OCI-LY1 (cell line): ENCODE data around the gene ALDH4A1.
"Not testable (repeated sequence)": the region's sequence is repeated elsewhere in the genome, so short reads cannot be mapped to it uniquely, and the experiment has no call there.

ENCODE experiments used
- H2AFZ ChIP-seq: fragments of 200-600 bp; sonication (generic), shearing (Covaris generic); 2 replicates; pipeline ENCODE4 v1.6.0; 2014; ENCODE audit warnings: antibody characterized with exemption, mild to moderate bottlenecking, low read length
- H3F3A ChIP-seq: fragments of 200-600 bp; sonication (generic), shearing (Covaris generic); 2 replicates; pipeline ENCODE4 v1.6.0; 2014; ENCODE audit warnings: mild to moderate bottlenecking, antibody characterized with exemption, low read length, moderate library complexity; ENCODE audit not compliant: insufficient read depth
- H3K27ac ChIP-seq: fragments of 200-600 bp; sonication (generic); 2 replicates; pipeline ENCODE4 v1.5.1; 2014; ENCODE audit warnings: low read length, mixed run types, mild to moderate bottlenecking, low read depth; ENCODE audit not compliant: poor library complexity, severe bottlenecking
- H3K27me3 ChIP-seq: fragments of 200-600 bp; sonication (generic); 2 replicates; pipeline ENCODE4 v1.6.0; 2014; ENCODE audit warnings: antibody characterized with exemption, mild to moderate bottlenecking, low read length, moderate library complexity; ENCODE audit not compliant: insufficient read depth
- H3K36me3 ChIP-seq: fragments of 200-600 bp; sonication (generic); 2 replicates; pipeline ENCODE4 v1.6.1; 2014; ENCODE audit warnings: mild to moderate bottlenecking, antibody characterized with exemption, low read length, moderate library complexity, mixed read lengths; ENCODE audit not compliant: insufficient read depth
- H3K4me1 ChIP-seq: fragments of 200-600 bp; sonication (generic); 2 replicates; pipeline ENCODE4 v1.5.1; 2014; ENCODE audit warnings: mild to moderate bottlenecking, low read length, moderate library complexity; ENCODE audit not compliant: insufficient read depth, severe bottlenecking
- H3K4me2 ChIP-seq: fragments of 200-600 bp; sonication (generic), shearing (Covaris generic); 2 replicates; pipeline ENCODE4 v1.6.1; 2014; ENCODE audit warnings: low read length
- H3K4me3 ChIP-seq: fragments of 200-600 bp; sonication (generic); 2 replicates; pipeline ENCODE4 v1.5.1; 2014; ENCODE audit warnings: low read length, low read depth, mild to moderate bottlenecking, mixed read lengths; ENCODE audit not compliant: poor library complexity, severe bottlenecking
- H3K79me2 ChIP-seq: fragments of 200-600 bp; shearing (Covaris generic); 2 replicates; pipeline ENCODE4 v1.6.1; 2016; ENCODE audit warnings: mixed run types, low read length, mixed read lengths; ENCODE audit not compliant: insufficient read depth
- H3K9ac ChIP-seq: fragments of 200-600 bp; sonication (generic), shearing (Covaris generic); 2 replicates; pipeline ENCODE4 v1.6.1; 2014; ENCODE audit warnings: mild to moderate bottlenecking, low read length, mixed read lengths
- H3K9me2 ChIP-seq: fragments of 200-600 bp; sonication (generic), shearing (Covaris generic); 2 replicates; pipeline ENCODE4 v1.6.1; 2014; ENCODE audit warnings: low read depth, mild to moderate bottlenecking, low read length, mixed read lengths
- H3K9me3 ChIP-seq: fragments of 200-600 bp; shearing (Covaris generic); 2 replicates; pipeline ENCODE4 v1.6.1; 2014; ENCODE audit warnings: low read length, mixed read lengths
- H4K20me1 ChIP-seq: fragments of 200-600 bp; sonication (generic), shearing (Covaris generic); 2 replicates; pipeline ENCODE4 v1.6.0; 2016; ENCODE audit warnings: mild to moderate bottlenecking, low read length; ENCODE audit not compliant: insufficient read depth
- EZH2 ChIP-seq: fragments of 200-600 bp; sonication (generic), shearing (Covaris generic); IDR thresholded peaks from 2 replicates; pipeline ENCODE4 v1.8.0; 2017; ENCODE audit warnings: borderline replicate concordance, mixed run types, mild to moderate bottlenecking, antibody characterized with exemption, low read length, moderate library complexity, mixed read lengths
- TF ChIP-seq, protein P1 (sequence below): fragments of 200-600 bp; sonication (generic), shearing (Covaris generic); IDR thresholded peaks from 2 replicates; pipeline ENCODE4 v1.5.1; 2017; ENCODE audit warnings: mild to moderate bottlenecking, antibody characterized with exemption, low read length, moderate library complexity, mixed read lengths

The ALDH4A1 gene

DNA sequence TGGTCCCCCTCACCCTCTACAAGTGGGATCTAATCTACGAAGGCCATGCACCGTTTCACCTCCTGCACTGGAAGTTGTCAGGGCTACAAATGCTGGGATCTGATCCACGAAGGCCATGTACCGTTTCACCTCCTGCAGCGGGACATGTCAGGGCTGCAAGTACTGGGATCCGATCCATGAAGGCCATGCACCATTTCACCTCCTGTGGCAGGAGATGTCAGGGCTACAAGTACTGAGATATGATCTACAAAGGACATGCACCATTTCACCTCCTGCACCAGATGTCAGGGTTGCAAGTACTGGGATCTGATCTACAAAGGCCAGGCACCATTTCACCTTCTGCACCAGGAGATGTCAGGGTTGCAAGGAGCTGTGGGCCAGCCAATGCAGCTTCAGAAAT, 7.0 kb downstream of the ALDH4A1 start:
- Histone ChIP-seq H3K9me3 (no peaks in the 10 kb centered on the region), H3K79me2 (no peaks in the 10 kb centered on the region), H3K36me3 (no peaks in the 10 kb centered on the region), H3K4me3 (no peak overlapping the region), H4K20me1 (no peaks in the 10 kb centered on the region), H3K9me2 (no peaks in the 10 kb centered on the region), H3K4me1 (no peaks in the 10 kb centered on the region), H2AFZ (no peak overlapping the region), H3F3A (no peaks in the 10 kb centered on the region), H3K9ac (no peak overlapping the region), H3K27ac (no peak overlapping the region), H3K4me2 (no peak overlapping the region), H3K27me3 (peaks cover 3% of the 10 kb centered on the region; the same call in 1 of the 2 replicates)
- TF ChIP-seq EZH2 = no peak
- TF ChIP-seq, protein P1, sequence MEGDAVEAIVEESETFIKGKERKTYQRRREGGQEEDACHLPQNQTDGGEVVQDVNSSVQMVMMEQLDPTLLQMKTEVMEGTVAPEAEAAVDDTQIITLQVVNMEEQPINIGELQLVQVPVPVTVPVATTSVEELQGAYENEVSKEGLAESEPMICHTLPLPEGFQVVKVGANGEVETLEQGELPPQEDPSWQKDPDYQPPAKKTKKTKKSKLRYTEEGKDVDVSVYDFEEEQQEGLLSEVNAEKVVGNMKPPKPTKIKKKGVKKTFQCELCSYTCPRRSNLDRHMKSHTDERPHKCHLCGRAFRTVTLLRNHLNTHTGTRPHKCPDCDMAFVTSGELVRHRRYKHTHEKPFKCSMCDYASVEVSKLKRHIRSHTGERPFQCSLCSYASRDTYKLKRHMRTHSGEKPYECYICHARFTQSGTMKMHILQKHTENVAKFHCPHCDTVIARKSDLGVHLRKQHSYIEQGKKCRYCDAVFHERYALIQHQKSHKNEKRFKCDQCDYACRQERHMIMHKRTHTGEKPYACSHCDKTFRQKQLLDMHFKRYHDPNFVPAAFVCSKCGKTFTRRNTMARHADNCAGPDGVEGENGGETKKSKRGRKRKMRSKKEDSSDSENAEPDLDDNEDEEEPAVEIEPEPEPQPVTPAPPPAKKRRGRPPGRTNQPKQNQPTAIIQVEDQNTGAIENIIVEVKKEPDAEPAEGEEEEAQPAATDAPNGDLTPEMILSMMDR = no peak

DNA sequence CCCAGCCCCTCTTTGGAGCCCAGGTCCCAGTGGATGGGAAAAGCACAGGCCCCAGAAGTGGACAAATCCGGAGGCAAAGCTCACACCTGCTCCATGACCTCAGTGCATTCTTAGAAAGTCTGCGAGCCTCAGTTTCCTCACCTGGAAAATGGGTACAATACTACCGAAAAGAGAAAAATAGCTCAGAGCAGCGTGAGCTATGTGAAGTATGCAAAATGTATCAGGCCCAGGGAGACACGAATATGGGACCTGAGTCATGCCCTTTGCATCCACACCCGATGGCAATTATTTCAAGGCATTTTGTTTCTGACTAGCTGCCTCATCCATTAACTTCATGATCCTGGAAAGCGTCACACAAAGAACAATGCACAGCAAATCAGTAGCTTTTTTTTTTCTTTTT, 9.2 kb downstream of the ALDH4A1 start:
- H3K4me1 ChIP-seq = no peaks in the 10 kb centered on the region
- no peaks in the 10 kb centered on the region for H3K36me3 ChIP-seq
- no peaks in the 10 kb centered on the region for H3K27me3 ChIP-seq
- no peak overlapping the region for H3K4me2 ChIP-seq
- H3K9me2 ChIP-seq = no peaks in the 10 kb centered on the region
- H3F3A ChIP-seq = no peaks in the 10 kb centered on the region
- no peaks in the 10 kb centered on the region for H3K9me3 ChIP-seq
- TF ChIP-seq EZH2 = no peak
- TF ChIP-seq, protein P1 = no peak
- H3K9ac ChIP-seq = no peak overlapping the region
- H3K79me2 ChIP-seq = no peaks in the 10 kb centered on the region
- no peak overlapping the region for H2AFZ ChIP-seq
- no peak overlapping the region for H3K27ac ChIP-seq
- H4K20me1 ChIP-seq = no peaks in the 10 kb centered on the region
- no peak overlapping the region for H3K4me3 ChIP-seq

DNA sequence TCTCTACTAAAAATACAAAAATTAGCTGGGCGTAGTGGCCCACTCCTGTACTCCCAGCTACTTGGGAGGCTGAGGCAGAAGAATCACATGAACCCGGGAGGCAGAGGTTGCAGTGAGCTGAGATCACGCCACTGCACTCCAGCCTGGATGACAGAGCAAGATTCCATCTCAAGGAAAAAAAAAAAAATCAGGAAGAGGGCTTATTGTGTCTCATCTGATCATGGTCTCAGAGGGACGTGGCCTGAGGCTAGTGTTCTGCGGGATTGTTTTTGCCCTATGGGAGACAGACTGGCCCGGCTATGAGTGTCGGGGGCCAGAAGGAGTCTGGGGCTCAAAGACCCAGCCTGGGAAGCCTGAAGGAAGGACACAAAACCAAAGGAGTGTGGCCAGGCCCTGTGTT, 10.5 kb downstream of the ALDH4A1 start:
- not testable (repeated sequence) for H3K27me3 ChIP-seq, H3K27ac ChIP-seq, H3K9ac ChIP-seq, H2AFZ ChIP-seq, H3K36me3 ChIP-seq, H3F3A ChIP-seq, H3K4me1 ChIP-seq, H3K79me2 ChIP-seq, H3K9me3 ChIP-seq, H3K4me2 ChIP-seq, H3K9me2 ChIP-seq, H4K20me1 ChIP-seq, H3K4me3 ChIP-seq

DNA sequence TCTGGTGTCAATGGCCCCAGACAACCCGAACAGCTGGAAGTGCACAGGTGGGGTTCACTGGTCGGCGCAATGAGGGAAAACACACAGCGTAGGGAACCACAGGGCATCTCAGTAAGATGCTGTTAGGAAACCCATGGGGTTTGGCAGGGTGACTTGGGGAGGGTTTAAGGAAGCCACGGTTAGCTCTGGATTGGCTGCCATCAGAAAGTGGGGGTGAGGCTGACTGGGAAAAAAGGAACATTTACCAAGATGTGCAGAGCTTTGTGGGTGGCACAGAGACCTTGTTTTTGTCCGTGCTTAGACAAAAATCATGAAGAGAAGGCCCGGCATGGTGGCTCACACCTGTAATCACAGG, 11.0 kb downstream of the ALDH4A1 start:
- Histone ChIP-seq H3K9ac (no peak overlapping the region), H3K4me2 (no peak overlapping the region), H4K20me1 (no peaks in the 10 kb centered on the region), H3K9me2 (no peaks in the 10 kb centered on the region), H3F3A (no peaks in the 10 kb centered on the region), H3K4me1 (no peaks in the 10 kb centered on the region), H3K27ac (no peak overlapping the region), H3K4me3 (no peak overlapping the region), H3K36me3 (no peaks in the 10 kb centered on the region), H3K27me3 (no peaks in the 10 kb centered on the region), H2AFZ (no peak overlapping the region), H3K9me3 (no peaks in the 10 kb centered on the region), H3K79me2 (no peaks in the 10 kb centered on the region)
- TF ChIP-seq, protein P1 = no peak
- TF ChIP-seq EZH2 = no peak
